Activated T-helper 2 cell treated with anti-CD3 and anti-CD28 coated beads, Interferon-gamma antibody, Interleukin-2, Interleukin-4, amounts not matched to agents 10 μg/mL and 5 μg/mL and 100 μg/mL, durations not matched to agents 14 hours and 24 hours and 36 hours (primary cell): ENCODE measurements around the gene KRTAP10-9. TPM values are rescaled to one million over a fixed set of nuclear protein-coding genes. Genes with fewer than 3 reads are reported as not detected.
A peak's percentile ranks its signal among the peaks of the same experiment; 100 is the strongest.
"Not testable (repeated sequence)": the region's sequence is repeated elsewhere in the genome, so short reads cannot be mapped to it uniquely, and the experiment has no call there.

ENCODE experiments used
- DNase-seq: peaks from one replicate; pipeline ENCODE4 v3.0.0; 2021; ENCODE audit warnings: low spot score
- H3K27ac Mint-ChIP-seq: one replicate; pipeline ENCODE4 v1.8.0; 2021; ENCODE audit warnings: mixed read lengths
- H3K27me3 Mint-ChIP-seq: one replicate; pipeline ENCODE4 v1.8.0; 2021; ENCODE audit warnings: low read depth, mixed read lengths
- H3K36me3 Mint-ChIP-seq: one replicate; pipeline ENCODE4 v1.8.0; 2021; ENCODE audit warnings: low read depth, mixed read lengths
- H3K4me1 Mint-ChIP-seq: one replicate; pipeline ENCODE4 v1.8.0; 2021; ENCODE audit warnings: low read depth, mixed read lengths
- H3K4me3 Mint-ChIP-seq: one replicate; pipeline ENCODE4 v1.8.0; 2021; ENCODE audit warnings: low read depth, mild to moderate bottlenecking, moderate library complexity, mixed read lengths
- H3K9me3 Mint-ChIP-seq: one replicate; pipeline ENCODE4 v1.8.0; 2021; ENCODE audit warnings: mixed read lengths
- intact Hi-C: fragments of 100-400 bp; cut with micrococcal nuclease; formaldehyde crosslinking; loops from one replicate; pipeline ENCODE4 v1.15.1; 2023
- total RNA-seq: library from RNA; stranded (reverse); gene quantifications from 2 replicates; pipeline ENCODE4 v1.2.3, GENCODE V29; 2022

KRTAP10-9 gene
- total RNA-seq, 1 donor from 2014 or later = not detected

- Mint-ChIP-seq H3K4me1 (peaks cover 7% of the 10 kb centered on the region), H3K36me3 (peaks cover 6% of the 10 kb centered on the region), H3K27me3 (no peaks in the 10 kb centered on the region), H3K9me3 (peaks cover 37% of the 10 kb centered on the region), H3K4me3 (no peak overlapping the region), H3K27ac (no peak overlapping the region)
- intact Hi-C loops = no loop called here
- no peak for DNase-seq
Measured at GRCh38 chr21:44614161-44614631, 12.7 kb upstream of the KRTAP10-9 start.

GRCh38 chr21:44614961-44615391 lies 11.9 kb upstream of the KRTAP10-9 start:
- DNase-seq = no peak
- Mint-ChIP-seq H3K27ac (no peak overlapping the region), H3K4me3 (no peak overlapping the region), H3K36me3 (peaks cover 14% of the 10 kb centered on the region), H3K27me3 (no peaks in the 10 kb centered on the region), H3K9me3 (peaks cover 37% of the 10 kb centered on the region), H3K4me1 (peaks cover 8% of the 10 kb centered on the region)
- intact Hi-C loops = no loop called here

- Mint-ChIP-seq H3K9me3 (peaks cover 37% of the 10 kb centered on the region), H3K4me1 (peaks cover 8% of the 10 kb centered on the region), H3K27me3 (no peaks in the 10 kb centered on the region), H3K27ac (no peak overlapping the region), H3K4me3 (no peak overlapping the region), H3K36me3 (peaks cover 17% of the 10 kb centered on the region)
- intact Hi-C loops = no loop called here
- DNase-seq = no peak
Measured at GRCh38 chr21:44615466-44615865, 11.4 kb upstream of the KRTAP10-9 start.

DNA sequence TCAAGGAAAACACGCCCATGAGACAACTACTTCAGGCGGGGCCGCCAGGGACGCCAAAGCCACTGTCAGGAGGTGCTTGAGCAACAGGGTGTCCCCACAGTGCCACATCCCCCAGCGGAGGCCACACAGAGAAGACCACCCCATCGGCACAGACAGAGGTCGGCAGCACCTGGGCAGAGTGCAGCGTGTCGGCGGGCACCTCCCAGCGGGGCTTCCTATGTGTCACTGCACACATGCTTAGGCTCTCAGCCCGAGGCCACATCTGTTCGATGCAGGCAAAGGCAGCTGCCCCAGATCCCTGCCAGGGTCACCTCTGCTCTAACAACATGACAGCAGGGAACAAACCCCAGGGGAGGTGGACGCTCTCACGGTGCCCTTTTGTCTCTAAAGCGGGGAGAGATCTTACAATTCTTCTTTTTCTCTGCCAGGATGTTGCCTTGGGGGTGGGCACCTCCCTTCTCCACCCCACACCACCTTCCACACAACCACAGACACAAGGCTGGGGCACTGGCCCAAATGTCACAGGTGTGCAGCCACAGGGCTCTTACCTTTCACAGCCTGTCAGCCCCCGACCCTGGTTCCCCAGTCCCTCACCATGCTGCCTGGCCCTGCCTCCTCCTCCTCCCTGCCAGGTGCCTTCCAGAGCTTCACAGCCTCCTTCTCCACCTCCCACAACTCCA lies 10.8 kb upstream of the KRTAP10-9 start:
- peaks cover 8% of the 10 kb centered on the region for H3K4me1 Mint-ChIP-seq
- no peak for DNase-seq
- no peak overlapping the region for H3K27ac Mint-ChIP-seq
- H3K4me3 Mint-ChIP-seq = no peak overlapping the region
- H3K9me3 Mint-ChIP-seq = peaks cover 36% of the 10 kb centered on the region
- peaks cover 22% of the 10 kb centered on the region for H3K36me3 Mint-ChIP-seq
- intact Hi-C loops = no loop called here
- no peaks in the 10 kb centered on the region for H3K27me3 Mint-ChIP-seq

DNA sequence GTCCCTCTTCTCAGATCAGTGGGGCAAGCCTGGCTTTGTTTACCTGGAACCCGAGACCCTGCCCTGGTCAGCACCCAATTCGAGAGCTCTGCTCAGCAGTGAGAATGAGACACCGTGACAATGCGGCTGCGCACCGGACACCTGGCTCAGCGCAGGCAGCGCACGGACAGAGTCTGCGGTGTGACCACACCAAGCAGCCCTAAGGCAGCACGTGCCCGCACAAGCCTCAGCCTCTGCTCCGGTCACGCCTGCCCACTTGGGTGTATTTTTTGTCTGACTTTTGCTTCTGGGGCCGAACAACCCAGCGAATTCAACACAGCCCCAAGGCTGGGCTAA lies 10.3 kb upstream of the KRTAP10-9 start:
- peaks cover 8% of the 10 kb centered on the region for H3K4me1 Mint-ChIP-seq
- intact Hi-C loops = no loop called here
- peaks cover 31% of the 10 kb centered on the region for H3K9me3 Mint-ChIP-seq
- no peaks in the 10 kb centered on the region for H3K27me3 Mint-ChIP-seq
- no peak overlapping the region for H3K4me3 Mint-ChIP-seq
- no peak overlapping the region for H3K27ac Mint-ChIP-seq
- no peak for DNase-seq
- peaks cover 22% of the 10 kb centered on the region for H3K36me3 Mint-ChIP-seq

GRCh38 chr21:44617071-44617501 lies 9.8 kb upstream of the KRTAP10-9 start:
- DNase-seq = no peak
- H3K27me3 Mint-ChIP-seq = no peaks in the 10 kb centered on the region
- intact Hi-C loops = no loop called here
- peaks cover 22% of the 10 kb centered on the region for H3K36me3 Mint-ChIP-seq
- peaks cover 30% of the 10 kb centered on the region for H3K9me3 Mint-ChIP-seq
- peaks cover 8% of the 10 kb centered on the region for H3K4me1 Mint-ChIP-seq
- H3K27ac Mint-ChIP-seq = no peak overlapping the region
- H3K4me3 Mint-ChIP-seq = no peak overlapping the region

GRCh38 chr21:44618504-44618903 lies 8.4 kb upstream of the KRTAP10-9 start:
- peaks cover 8% of the 10 kb centered on the region for H3K4me1 Mint-ChIP-seq
- intact Hi-C loops = no loop called here
- H3K27ac Mint-ChIP-seq = peak overlapping the region; percentile 70
- H3K27me3 Mint-ChIP-seq = no peaks in the 10 kb centered on the region
- peaks cover 22% of the 10 kb centered on the region for H3K36me3 Mint-ChIP-seq
- H3K9me3 Mint-ChIP-seq = peaks cover 39% of the 10 kb centered on the region
- H3K4me3 Mint-ChIP-seq = no peak overlapping the region
- DNase-seq = no peak

GRCh38 chr21:44618909-44619308 lies 8.0 kb upstream of the KRTAP10-9 start:
- peaks cover under 1% of the 10 kb centered on the region for H3K27me3 Mint-ChIP-seq

GRCh38 chr21:44619886-44620285 lies 7.0 kb upstream of the KRTAP10-9 start:
- DNase-seq = no peak
- no peak overlapping the region for H3K27ac Mint-ChIP-seq
- intact Hi-C loops = no loop called here
- peaks cover 8% of the 10 kb centered on the region for H3K4me1 Mint-ChIP-seq
- H3K36me3 Mint-ChIP-seq = peaks cover 22% of the 10 kb centered on the region
- H3K27me3 Mint-ChIP-seq = peaks cover 4% of the 10 kb centered on the region
- no peak overlapping the region for H3K4me3 Mint-ChIP-seq
- peaks cover 53% of the 10 kb centered on the region for H3K9me3 Mint-ChIP-seq

More at GRCh38 chr21:44618909-44619308, 8.0 kb upstream of the KRTAP10-9 start:
- Mint-ChIP-seq H3K9me3 (peaks cover 43% of the 10 kb centered on the region), H3K4me1 (peaks cover 8% of the 10 kb centered on the region), H3K27ac (peak overlapping the region; percentile 70), H3K4me3 (peak overlapping the region; percentile 2), H3K36me3 (peaks cover 22% of the 10 kb centered on the region)
- peak; percentile 34 for DNase-seq
- intact Hi-C loops = no loop called here

GRCh38 chr21:44623575-44623974 lies 3.3 kb upstream of the KRTAP10-9 start:
- peaks cover 7% of the 10 kb centered on the region for H3K4me1 Mint-ChIP-seq
- H3K36me3 Mint-ChIP-seq = peaks cover 22% of the 10 kb centered on the region
- H3K27ac Mint-ChIP-seq = no peak overlapping the region
- peaks cover 53% of the 10 kb centered on the region for H3K9me3 Mint-ChIP-seq
- peaks cover 4% of the 10 kb centered on the region for H3K27me3 Mint-ChIP-seq
- no peak overlapping the region for H3K4me3 Mint-ChIP-seq
- intact Hi-C loops = no loop called here
- no peak for DNase-seq

DNA sequence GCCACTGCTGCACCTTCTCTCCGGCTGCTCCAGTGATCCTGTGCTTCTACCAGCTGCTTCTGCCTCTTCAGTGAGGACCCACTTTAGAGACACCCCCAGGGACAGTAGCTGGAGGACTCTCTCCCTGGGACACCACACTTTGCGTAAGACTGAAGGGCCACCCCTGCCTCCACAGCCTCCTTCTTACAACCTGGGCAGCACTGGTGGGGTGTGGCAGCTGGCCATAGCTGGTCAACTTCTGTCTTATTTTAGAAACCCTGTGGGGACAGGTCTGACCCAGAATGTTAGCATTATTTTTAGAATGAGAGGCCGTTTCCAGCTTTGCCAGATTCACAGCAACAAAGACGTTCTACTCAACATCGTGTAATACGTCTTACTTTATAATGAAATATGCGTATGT lies 1.1 kb upstream of the KRTAP10-9 start:
- peaks cover 4% of the 10 kb centered on the region for H3K27me3 Mint-ChIP-seq
- H3K36me3 Mint-ChIP-seq = peaks cover 4% of the 10 kb centered on the region
- intact Hi-C loops = no loop called here
- peaks cover 6% of the 10 kb centered on the region for H3K4me1 Mint-ChIP-seq
- no peak overlapping the region for H3K4me3 Mint-ChIP-seq
- peaks cover 41% of the 10 kb centered on the region for H3K9me3 Mint-ChIP-seq
- DNase-seq = no peak
- H3K27ac Mint-ChIP-seq = no peak overlapping the region

DNA sequence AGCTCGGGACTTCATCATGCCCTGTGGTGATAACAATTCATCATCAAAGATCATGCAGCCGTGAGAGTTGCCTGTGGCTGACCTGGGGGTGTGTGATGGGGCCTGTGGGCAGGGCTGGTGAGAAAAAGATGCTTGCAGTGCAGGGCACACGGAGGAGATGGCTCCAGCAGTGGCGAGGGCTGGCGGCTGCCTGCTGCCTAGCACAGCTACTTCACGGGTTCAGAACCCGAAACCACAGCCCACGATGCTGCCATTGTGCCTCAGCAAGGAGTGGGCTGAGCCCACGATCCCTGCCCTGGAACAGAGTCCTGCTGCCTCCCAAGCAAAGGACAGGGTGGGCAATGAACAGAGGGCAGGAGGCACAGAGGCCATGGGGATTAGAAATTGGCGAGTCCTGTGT lies 631 bp upstream of the KRTAP10-9 start:
- Mint-ChIP-seq H3K27me3 (peaks cover 4% of the 10 kb centered on the region), H3K36me3 (peaks cover 7% of the 10 kb centered on the region), H3K4me1 (peaks cover 6% of the 10 kb centered on the region), H3K4me3 (no peak overlapping the region), H3K27ac (no peak overlapping the region), H3K9me3 (peaks cover 45% of the 10 kb centered on the region)
- intact Hi-C loops = no loop called here
- DNase-seq = no peak

GRCh38 chr21:44627181-44627822 lies 409 bp downstream of the KRTAP10-9 start:
- DNase-seq, intact Hi-C loops, H3K27ac Mint-ChIP-seq, H3K4me3 Mint-ChIP-seq, H3K4me1 Mint-ChIP-seq, H3K36me3 Mint-ChIP-seq, H3K27me3 Mint-ChIP-seq: not testable (repeated sequence)
- peaks cover 53% of the 10 kb centered on the region for H3K9me3 Mint-ChIP-seq
